Measurements from ENCODE around the gene PSMD1.

The PSMD1 gene

GRCh38 chr2:231104115-231104713 lies 47.5 kb downstream of the PSMD1 start:
- in situ Hi-C loops (cut with HindIII; ENCODE audit: low sequenced_read_pairs), result no loop called here

DNA sequence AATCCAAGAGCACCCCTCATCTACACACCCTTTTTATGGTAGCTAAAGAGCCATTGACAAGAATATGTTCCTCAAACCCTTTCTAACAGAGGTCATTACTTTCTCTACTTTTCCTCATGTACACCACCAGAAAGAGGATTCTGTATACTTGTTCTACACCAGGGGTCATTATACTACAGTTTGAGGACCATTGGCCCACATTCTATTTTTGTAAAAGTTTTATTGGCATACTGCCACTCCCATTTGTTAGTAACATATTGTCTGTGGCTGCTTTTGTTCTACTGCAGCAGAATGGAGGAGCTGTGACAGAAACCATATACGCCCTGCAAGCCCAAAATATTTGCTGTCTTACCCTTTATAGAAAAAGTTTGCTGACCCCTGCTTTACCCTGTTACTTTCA lies 53.9 kb downstream of the PSMD1 start:
- in situ Hi-C loops (cut with HindIII; ENCODE audit: low sequenced_read_pairs), result no loop called here

DNA sequence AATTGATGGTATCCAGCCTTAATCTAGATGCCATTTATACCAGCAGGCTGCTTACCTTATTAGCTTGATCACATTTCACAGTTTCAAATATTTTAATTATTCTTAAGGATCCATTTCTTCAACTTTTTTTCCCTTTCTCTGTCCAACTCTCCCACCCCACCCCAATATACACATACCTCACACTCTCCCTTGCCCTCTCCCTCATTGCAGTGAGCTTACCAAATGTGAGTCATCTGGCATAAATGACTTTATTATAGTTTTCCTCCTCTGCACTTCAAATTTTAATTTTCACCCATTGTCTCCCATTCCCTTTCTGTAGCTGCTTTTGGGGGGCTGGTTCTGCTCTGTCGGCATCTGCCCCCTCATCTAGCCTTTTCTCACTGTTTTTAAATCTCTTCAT lies 55.3 kb downstream of the PSMD1 start:
- in situ Hi-C loops (cut with HindIII; ENCODE audit: low sequenced_read_pairs), result no loop called here

DNA sequence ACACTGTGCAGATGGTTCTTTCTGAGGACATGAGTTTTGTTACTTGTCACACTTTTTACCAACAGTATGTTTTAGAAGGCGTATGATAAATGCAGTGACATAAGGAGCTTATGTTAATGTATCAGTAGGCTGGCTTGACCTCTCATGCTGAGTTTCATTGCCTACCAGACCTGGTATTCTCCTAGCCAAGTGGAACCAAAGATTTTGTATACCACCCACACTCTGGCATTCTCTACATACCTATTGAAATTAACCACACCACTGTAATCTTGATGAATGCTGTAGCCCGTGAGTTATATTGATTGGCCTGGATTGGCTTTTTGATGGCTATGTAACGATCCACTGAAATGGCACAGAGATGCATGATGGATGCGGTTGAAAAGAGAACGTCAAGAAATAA lies 56.8 kb downstream of the PSMD1 start:
- in situ Hi-C loops (cut with HindIII; ENCODE audit: low sequenced_read_pairs), result no loop called here

- in situ Hi-C loops (cut with HindIII; ENCODE audit: low sequenced_read_pairs), result no loop called here
Measured at GRCh38 chr2:231115651-231116050, 59.0 kb downstream of the PSMD1 start.

GRCh38 chr2:231117148-231117547 lies 60.5 kb downstream of the PSMD1 start:
- in situ Hi-C loops (cut with HindIII; ENCODE audit: low sequenced_read_pairs), result no loop called here

- in situ Hi-C loops (cut with HindIII; ENCODE audit: low sequenced_read_pairs), result no loop called here
Measured at GRCh38 chr2:231117922-231118613, 61.4 kb downstream of the PSMD1 start.

GRCh38 chr2:231118614-231118942 lies 61.9 kb downstream of the PSMD1 start:
- in situ Hi-C loops (cut with HindIII; ENCODE audit: low sequenced_read_pairs), result no loop called here

DNA sequence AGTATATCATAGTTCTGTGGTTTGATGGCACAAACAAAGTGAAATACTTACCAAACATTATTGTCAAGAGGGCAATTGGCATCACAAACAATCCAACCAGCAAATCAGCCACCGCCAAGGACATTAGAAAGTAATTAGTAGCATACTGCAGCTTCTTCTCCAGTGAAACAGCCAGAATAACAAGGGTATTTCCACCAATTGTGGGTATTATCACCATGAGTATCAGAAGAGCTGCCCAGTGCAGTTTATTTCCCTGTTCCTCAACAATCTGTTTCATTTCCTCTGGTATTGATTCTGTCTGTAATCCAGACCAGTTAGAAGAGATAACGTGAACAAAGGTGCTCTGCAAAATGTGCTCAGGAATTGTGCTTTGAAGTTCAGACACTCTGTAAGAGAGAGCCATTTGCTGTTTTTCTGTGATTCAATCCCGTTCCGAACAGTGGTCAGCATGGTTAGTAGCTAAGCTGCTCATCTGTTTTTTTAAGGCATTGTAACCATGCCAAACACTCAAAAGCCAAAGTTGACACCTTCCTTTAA lies 66.8 kb downstream of the PSMD1 start:
- in situ Hi-C loops (cut with HindIII; ENCODE audit: low sequenced_read_pairs), result no loop called here

DNA sequence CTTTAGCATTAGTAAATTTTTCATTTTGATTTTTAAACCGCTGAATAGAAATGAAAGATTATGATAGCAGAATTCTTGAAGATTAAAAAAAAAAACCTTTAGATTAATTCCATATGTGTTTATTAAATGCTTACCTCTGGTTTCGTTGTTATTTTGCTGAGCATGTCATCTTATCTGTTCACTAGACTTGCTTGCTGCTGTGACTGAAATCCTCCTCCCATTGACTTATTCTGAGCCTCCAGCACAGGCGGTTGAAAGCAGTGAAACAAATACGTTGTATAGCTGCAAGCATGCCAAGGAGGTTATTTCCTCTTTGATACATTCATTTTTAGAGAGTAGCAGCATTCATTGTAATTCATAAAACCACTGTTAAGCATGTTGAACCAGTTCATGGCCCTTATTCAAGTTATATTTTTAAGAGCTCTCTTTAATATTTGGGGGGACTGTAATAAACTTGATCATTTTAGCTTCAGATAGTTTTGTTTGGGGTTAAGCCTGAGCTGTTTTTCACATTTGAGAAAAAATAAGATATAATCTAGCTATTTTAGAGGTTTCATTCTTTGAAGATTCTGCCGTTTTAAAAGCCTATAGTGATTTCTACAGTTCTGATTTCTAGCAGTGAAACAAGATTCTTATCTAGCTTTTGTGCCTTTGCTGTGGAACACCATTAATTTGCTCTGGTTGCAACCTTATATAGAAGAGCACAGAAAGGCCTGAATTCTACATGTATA lies 68.3 kb downstream of the PSMD1 start, which contains the start of gene HTR2B:
Gene HTR2B (minus strand): TSS at position 205 of the 731 bp plus-strand sequence. CDS start 1,278 bp downstream, outside the sequence.
- in situ Hi-C loops (cut with HindIII; ENCODE audit: low sequenced_read_pairs), result no loop called here

DNA sequence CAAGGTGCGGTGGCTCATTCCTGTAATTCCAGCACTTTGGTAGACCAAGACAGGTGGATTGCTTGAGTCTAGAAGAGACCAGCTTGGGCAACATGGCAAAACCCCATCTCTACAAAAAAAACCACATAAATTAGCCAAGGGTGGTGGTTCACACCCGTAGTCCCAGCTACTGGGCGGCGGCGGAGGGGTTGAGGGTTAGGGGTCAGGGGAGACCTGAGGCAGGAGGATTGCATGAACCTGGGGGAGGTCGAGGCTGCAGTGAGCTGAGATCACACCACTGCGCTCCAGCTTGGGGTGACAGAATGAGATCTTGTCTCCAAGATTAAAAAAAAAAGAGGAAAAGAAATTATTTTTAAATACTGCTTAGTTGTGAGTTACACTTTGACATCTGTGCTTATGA lies 69.5 kb downstream of the PSMD1 start:
- in situ Hi-C loops (cut with HindIII; ENCODE audit: low sequenced_read_pairs), result no loop called here

- in situ Hi-C loops (cut with HindIII; ENCODE audit: low sequenced_read_pairs), result no loop called here
Measured at GRCh38 chr2:231127480-231127879, 70.8 kb downstream of the PSMD1 start.

DNA sequence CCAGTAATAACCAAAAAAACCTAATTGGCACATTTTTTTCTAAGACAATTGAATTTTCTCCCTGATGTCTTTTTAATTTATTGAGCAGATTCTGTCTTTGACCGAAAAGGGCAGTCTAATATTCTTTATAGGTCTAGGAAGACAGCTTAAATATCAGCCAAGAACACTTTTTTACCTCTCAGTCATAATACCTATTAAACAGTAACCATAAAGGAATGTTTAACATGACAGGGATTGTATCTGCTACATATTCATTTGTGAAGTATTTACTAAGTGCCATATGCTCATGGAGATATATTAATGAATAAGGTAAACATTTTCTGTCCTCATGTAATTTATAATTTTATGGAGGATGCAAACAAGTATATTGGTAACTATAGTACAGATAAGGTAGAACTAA lies 71.3 kb downstream of the PSMD1 start:
- in situ Hi-C loops (cut with HindIII; ENCODE audit: low sequenced_read_pairs), result no loop called here

GRCh38 chr2:231128541-231128940 lies 71.9 kb downstream of the PSMD1 start:
- in situ Hi-C loops (cut with HindIII; ENCODE audit: low sequenced_read_pairs), result no loop called here

- in situ Hi-C loops (cut with HindIII; ENCODE audit: low sequenced_read_pairs), result no loop called here
Measured at GRCh38 chr2:231129216-231129615, 72.5 kb downstream of the PSMD1 start.

DNA sequence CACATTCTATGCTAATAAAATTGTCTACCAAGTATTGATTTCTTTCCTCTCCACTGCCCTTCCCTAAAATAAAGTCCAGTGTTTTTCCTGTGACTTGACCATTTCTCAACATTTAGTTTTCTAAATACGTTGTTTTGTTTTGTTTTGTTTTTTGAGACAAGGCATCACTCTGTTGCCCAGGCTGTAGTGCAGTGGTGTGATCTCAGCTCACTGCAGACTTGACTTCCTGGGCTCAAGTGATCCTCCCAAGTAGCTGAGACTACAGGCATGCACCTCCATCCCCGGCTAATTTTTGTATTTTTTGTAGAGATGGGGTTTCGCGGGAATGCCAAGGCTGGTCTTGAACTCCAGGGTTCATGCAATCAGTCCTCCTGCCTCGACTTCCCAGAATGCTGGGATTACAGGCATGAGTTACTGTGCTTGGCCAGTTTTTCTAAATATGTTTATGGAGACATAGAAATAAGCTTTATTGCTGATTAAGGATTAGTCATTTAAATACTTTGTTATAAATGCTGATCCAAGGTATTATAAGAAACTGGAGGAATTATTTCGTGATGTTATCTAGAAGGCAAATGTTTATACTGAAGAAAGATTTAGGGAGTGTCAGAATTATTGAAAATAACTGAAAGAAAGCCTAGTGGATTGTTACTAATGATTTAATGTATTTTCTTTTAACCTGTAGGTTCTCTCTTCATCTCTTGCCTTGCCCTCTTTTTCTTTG lies 73.8 kb downstream of the PSMD1 start:
- in situ Hi-C loops (cut with HindIII; ENCODE audit: low sequenced_read_pairs), result no loop called here

DNA sequence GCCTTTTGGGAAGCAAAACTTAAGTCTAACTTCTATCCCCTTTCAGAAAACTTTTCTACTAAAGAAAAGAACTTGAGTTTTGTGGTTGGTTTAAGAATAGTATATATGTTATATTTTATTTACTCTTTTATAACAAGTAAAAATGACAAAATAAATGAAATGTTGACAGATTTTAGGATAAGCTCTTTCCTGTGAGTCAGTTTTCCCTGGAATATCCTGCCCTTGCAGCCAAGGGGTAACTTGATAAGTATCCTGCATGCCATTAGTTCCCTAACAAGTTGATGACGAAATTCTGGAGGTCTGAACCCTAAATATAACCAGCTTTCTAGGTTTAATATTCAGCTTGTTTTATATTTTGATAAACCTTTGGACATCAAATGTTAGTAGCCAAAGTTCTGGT lies 75.5 kb downstream of the PSMD1 start:
- in situ Hi-C loops (cut with HindIII; ENCODE audit: low sequenced_read_pairs), result no loop called here

DNA sequence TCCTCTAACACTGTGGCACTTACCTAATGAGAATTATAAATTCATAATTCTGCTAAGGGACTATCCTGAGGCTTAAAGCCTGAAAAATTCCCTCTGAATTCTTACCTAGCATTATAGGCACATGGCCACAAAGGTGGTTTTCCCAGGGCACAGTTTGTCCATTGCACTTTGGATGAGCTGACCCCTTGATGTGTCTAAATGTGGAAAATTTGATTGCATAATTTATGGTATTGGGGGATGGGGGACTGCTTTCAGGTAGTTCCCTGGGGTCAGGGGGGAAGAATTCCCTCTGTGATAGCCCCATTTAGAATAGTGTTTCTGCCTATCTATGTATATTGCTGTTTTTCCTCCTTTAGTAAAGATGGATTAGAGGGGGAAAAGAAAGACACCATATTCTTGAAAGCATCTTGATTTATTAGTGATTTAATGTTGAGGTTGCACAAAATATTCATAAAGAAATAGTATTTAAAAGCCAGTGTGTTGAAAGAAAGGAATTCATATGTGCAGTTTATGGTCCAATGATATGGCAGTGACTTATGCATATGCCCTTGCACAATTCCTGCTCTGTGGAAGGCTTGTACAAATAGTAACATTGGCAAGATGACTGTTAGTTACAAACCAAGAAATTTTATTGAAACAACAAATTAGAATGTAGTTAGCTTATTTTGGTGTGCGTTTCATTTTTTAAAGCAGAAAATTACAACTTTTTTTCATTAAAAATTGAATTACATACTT lies 76.9 kb downstream of the PSMD1 start:
- in situ Hi-C loops (cut with HindIII; ENCODE audit: low sequenced_read_pairs), result no loop called here

DNA sequence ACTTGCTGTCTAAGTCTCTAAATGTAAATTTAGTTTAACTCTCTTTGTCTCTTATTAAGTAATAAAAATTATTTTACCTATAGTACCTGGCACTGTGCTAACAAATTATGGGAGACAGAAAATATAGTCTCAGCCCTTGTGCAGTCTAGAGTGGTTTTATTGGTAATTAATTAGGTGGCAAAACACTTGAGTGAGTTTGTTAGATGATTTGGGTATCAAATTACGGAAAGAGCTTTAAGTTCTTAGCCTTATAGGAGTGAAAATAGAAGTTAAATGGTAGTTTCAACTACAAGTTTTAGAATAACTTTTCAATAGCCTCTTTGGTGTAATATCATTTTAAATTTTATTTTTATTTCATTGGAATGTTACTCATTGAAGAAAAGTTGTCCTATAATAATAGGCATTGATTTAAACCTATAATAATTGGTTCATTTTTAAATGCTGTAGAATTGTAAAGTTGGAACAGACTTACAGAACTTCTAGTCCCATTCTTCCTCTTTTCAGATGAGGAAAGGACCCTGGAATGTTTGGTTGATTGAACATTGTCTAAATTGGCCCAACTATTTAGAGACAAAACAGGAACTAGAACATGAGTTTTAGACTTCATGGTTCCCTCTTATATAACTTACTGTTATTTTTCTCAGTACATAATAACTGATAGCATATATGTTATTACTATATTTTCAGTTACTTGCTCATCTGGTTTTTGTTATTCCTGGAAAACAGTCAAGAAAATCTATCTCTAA lies 78.4 kb downstream of the PSMD1 start:
- in situ Hi-C loops (cut with HindIII; ENCODE audit: low sequenced_read_pairs), result no loop called here

DNA sequence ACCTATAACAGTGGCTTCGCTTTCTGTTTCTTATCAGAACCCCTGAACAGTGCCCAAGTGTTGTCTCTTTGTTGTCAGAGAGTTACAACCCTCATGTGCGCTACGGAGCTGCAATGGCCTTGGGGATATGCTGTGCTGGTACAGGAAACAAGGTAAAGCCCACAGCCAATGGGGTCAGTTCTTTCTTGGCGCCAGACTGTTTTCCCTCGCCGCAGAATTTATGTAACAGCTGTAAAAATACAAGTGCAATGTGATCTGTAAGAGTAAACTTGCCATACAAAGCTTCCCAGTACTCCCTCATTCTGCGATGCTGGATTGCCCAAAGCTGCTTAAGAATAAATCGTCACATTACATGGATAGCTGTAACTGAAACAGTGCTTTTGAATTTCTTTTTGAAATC lies 82.0 kb downstream of the PSMD1 start:
- in situ Hi-C loops (cut with HindIII; ENCODE audit: low sequenced_read_pairs), result no loop called here
